Measurements from ENCODE around the gene SYS1.

Gene SYS1

GRCh38 chr20:45362804-45363610 is at the start of gene SYS1:
TSS of gene SYS1 (plus strand) at chr20:45363156. CDS start at chr20:45363532, 376 bp downstream.
- Histone ChIP-seq H3K27ac (ENCODE audit: low read depth in 2 of 2, low read length in 2 of 2) (peak within 1 kb of the TSS; percentile 98), H3K9me3 (ENCODE audit: control insufficient read depth in 2 of 2, low read length in 2 of 2) (no peaks in the 10 kb centered on the region), H3K9ac (ENCODE audit: low read depth in 1 of 2, low read length in 2 of 2) (peak within 1 kb of the TSS; percentile 88 to 94), H3K4me3 (ENCODE audit: low read length in 2 of 2) (peak within 1 kb of the TSS; percentile 92 to 94), H3K4me1 (ENCODE audit: control insufficient read depth in 2 of 2, insufficient read depth in 2 of 2, low read length in 2 of 2) (peaks cover 33% of the 10 kb centered on the region in 2 donors), H3K36me3 (ENCODE audit: control insufficient read depth in 2 of 2, insufficient read depth in 2 of 2, low read length in 2 of 2) (peaks cover 18 to 28% of the 10 kb centered on the region in 2 donors), H3K27me3 (ENCODE audit: control insufficient read depth in 2 of 2, insufficient read depth in 2 of 2, low read length in 2 of 2) (no peaks in the 10 kb centered on the region)

GRCh38 chr20:45313943-45314342 is 49.0 kb upstream of the SYS1 start:
- H3K4me1 ChIP-seq (ENCODE audit: control insufficient read depth in 2 of 2, insufficient read depth in 2 of 2, low read length in 2 of 2): no peaks in the 10 kb centered on the region
- H3K9ac ChIP-seq (ENCODE audit: low read depth in 1 of 2, low read length in 2 of 2): no peak overlapping the region
- no peak overlapping the region for H3K27ac ChIP-seq (ENCODE audit: low read depth in 2 of 2, low read length in 2 of 2)
- peaks cover 12 to 24% of the 10 kb centered on the region in 2 donors for H3K27me3 ChIP-seq (ENCODE audit: control insufficient read depth in 2 of 2, insufficient read depth in 2 of 2, low read length in 2 of 2)
- no peak overlapping the region for H3K4me3 ChIP-seq (ENCODE audit: low read length in 2 of 2)
- H3K9me3 ChIP-seq (ENCODE audit: control insufficient read depth in 2 of 2, low read length in 2 of 2): no peaks in the 10 kb centered on the region
- H3K36me3 ChIP-seq (ENCODE audit: control insufficient read depth in 2 of 2, insufficient read depth in 2 of 2, low read length in 2 of 2): no peaks in the 10 kb centered on the region

DNA sequence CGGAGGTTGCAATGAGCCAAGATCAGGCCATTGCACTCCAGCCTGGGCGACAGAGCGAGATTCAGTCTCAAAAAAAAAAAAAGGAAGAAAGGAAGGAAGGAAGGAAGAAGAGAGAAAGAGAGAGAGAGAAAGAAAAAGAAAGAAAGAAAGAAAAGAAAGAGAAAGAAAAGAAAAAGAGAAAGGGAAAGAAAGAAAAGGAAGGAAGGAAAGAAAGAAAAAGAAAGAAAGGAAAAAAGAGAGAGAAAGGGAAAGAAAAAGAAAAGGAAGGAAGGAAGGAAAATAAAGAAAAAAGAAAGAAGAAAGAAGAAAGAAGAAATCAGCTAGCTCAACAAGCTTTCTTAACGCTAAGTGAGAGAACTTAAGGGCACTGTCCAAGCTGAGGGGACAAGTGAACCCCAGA is 47.3 kb upstream of the SYS1 start:
- Histone ChIP-seq H3K9ac (ENCODE audit: low read depth in 1 of 2, low read length in 2 of 2) (no peak overlapping the region), H3K4me3 (ENCODE audit: low read length in 2 of 2) (no peak overlapping the region), H3K9me3 (ENCODE audit: control insufficient read depth in 2 of 2, low read length in 2 of 2) (no peaks in the 10 kb centered on the region), H3K27me3 (ENCODE audit: control insufficient read depth in 2 of 2, insufficient read depth in 2 of 2, low read length in 2 of 2) (peaks cover 12 to 24% of the 10 kb centered on the region in 2 donors), H3K36me3 (ENCODE audit: control insufficient read depth in 2 of 2, insufficient read depth in 2 of 2, low read length in 2 of 2) (no peaks in the 10 kb centered on the region), H3K27ac (ENCODE audit: low read depth in 2 of 2, low read length in 2 of 2) (no peak overlapping the region), H3K4me1 (ENCODE audit: control insufficient read depth in 2 of 2, insufficient read depth in 2 of 2, low read length in 2 of 2) (no peaks in the 10 kb centered on the region)

GRCh38 chr20:45316150-45317080 is 46.5 kb upstream of the SYS1 start:
- no peak overlapping the region for H3K9ac ChIP-seq (ENCODE audit: low read depth in 1 of 2, low read length in 2 of 2)
- H3K4me1 ChIP-seq (ENCODE audit: control insufficient read depth in 2 of 2, insufficient read depth in 2 of 2, low read length in 2 of 2): peaks cover 0 to 3% of the 10 kb centered on the region in 2 donors
- H3K9me3 ChIP-seq (ENCODE audit: control insufficient read depth in 2 of 2, low read length in 2 of 2): no peaks in the 10 kb centered on the region
- H3K27ac ChIP-seq (ENCODE audit: low read depth in 2 of 2, low read length in 2 of 2): no peak overlapping the region
- no peaks in the 10 kb centered on the region for H3K36me3 ChIP-seq (ENCODE audit: control insufficient read depth in 2 of 2, insufficient read depth in 2 of 2, low read length in 2 of 2)
- peaks cover 10 to 24% of the 10 kb centered on the region in 2 donors for H3K27me3 ChIP-seq (ENCODE audit: control insufficient read depth in 2 of 2, insufficient read depth in 2 of 2, low read length in 2 of 2)
- H3K4me3 ChIP-seq (ENCODE audit: low read length in 2 of 2): no peak overlapping the region

- Histone ChIP-seq H3K27ac (ENCODE audit: low read depth in 2 of 2, low read length in 2 of 2) (no peak overlapping the region), H3K36me3 (ENCODE audit: control insufficient read depth in 2 of 2, insufficient read depth in 2 of 2, low read length in 2 of 2) (no peaks in the 10 kb centered on the region), H3K4me1 (ENCODE audit: control insufficient read depth in 2 of 2, insufficient read depth in 2 of 2, low read length in 2 of 2) (peaks cover 0 to 15% of the 10 kb centered on the region in 2 donors), H3K9ac (ENCODE audit: low read depth in 1 of 2, low read length in 2 of 2) (no peak overlapping the region), H3K27me3 (ENCODE audit: control insufficient read depth in 2 of 2, insufficient read depth in 2 of 2, low read length in 2 of 2) (peaks cover 10 to 18% of the 10 kb centered on the region in 2 donors), H3K9me3 (ENCODE audit: control insufficient read depth in 2 of 2, low read length in 2 of 2) (no peaks in the 10 kb centered on the region), H3K4me3 (ENCODE audit: low read length in 2 of 2) (no peak overlapping the region)
Measured at GRCh38 chr20:45317826-45318225, 45.1 kb upstream of the SYS1 start.

DNA sequence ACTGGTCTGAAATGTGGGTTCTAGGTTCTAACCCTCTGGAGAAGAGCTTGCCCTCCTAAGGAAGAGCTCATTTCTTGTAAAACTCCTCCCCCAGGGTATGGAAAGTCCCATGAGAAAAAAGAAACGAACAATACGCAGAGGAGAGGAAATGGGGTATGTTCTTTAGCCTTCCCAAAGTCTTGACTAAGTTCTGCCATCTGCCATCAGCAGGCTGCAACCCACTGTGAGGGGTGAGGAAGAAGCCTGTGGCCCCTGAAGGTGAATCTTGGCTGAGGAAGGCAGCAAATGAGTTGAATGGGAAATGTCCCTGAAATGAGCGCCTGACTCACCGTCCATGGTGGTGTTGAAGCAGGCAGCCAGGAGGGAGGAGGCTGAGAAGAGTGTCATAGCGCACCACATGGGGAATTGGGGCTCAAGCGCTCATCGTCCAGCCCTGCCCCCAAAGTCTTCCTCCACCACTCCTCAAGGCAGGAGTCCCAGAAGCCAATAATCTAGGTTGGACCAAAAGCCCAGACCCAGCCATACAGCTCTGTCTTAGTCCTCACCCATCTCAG is 44.5 kb upstream of the SYS1 start:
- H3K9me3 ChIP-seq (ENCODE audit: control insufficient read depth in 2 of 2, low read length in 2 of 2): no peaks in the 10 kb centered on the region
- H3K36me3 ChIP-seq (ENCODE audit: control insufficient read depth in 2 of 2, insufficient read depth in 2 of 2, low read length in 2 of 2): no peaks in the 10 kb centered on the region
- peaks cover 0 to 18% of the 10 kb centered on the region in 2 donors for H3K4me1 ChIP-seq (ENCODE audit: control insufficient read depth in 2 of 2, insufficient read depth in 2 of 2, low read length in 2 of 2)
- H3K27ac ChIP-seq (ENCODE audit: low read depth in 2 of 2, low read length in 2 of 2): no peak overlapping the region
- H3K9ac ChIP-seq (ENCODE audit: low read depth in 1 of 2, low read length in 2 of 2): no peak overlapping the region
- no peak overlapping the region for H3K4me3 ChIP-seq (ENCODE audit: low read length in 2 of 2)
- H3K27me3 ChIP-seq (ENCODE audit: control insufficient read depth in 2 of 2, insufficient read depth in 2 of 2, low read length in 2 of 2): peaks cover 10 to 18% of the 10 kb centered on the region in 2 donors

DNA sequence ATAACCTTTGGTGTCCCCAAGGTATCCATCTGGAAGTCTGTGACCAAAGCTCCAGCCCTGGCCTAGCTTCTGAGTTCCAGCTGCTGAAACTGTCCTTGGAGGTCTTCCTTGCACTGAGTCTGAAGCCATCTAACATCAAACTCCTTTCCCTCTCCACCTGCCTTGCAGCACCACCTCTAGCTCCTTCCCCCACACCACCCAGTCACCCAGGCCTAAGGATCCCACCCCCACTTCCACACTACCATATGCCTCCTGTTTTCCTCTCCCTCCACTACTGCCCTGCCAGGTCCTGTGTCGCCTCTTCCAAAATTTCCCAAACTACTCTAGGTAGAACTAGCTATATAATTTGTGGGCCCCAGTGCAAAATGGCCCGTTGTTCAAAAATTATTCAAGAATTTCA is 44.0 kb upstream of the SYS1 start:
- H3K27ac ChIP-seq (ENCODE audit: low read depth in 2 of 2, low read length in 2 of 2): no peak overlapping the region
- H3K36me3 ChIP-seq (ENCODE audit: control insufficient read depth in 2 of 2, insufficient read depth in 2 of 2, low read length in 2 of 2): no peaks in the 10 kb centered on the region
- H3K9ac ChIP-seq (ENCODE audit: low read depth in 1 of 2, low read length in 2 of 2): no peak overlapping the region
- H3K4me1 ChIP-seq (ENCODE audit: control insufficient read depth in 2 of 2, insufficient read depth in 2 of 2, low read length in 2 of 2): peaks cover 0 to 18% of the 10 kb centered on the region in 2 donors
- peaks cover 10 to 18% of the 10 kb centered on the region in 2 donors for H3K27me3 ChIP-seq (ENCODE audit: control insufficient read depth in 2 of 2, insufficient read depth in 2 of 2, low read length in 2 of 2)
- H3K4me3 ChIP-seq (ENCODE audit: low read length in 2 of 2): no peak overlapping the region
- no peaks in the 10 kb centered on the region for H3K9me3 ChIP-seq (ENCODE audit: control insufficient read depth in 2 of 2, low read length in 2 of 2)

DNA sequence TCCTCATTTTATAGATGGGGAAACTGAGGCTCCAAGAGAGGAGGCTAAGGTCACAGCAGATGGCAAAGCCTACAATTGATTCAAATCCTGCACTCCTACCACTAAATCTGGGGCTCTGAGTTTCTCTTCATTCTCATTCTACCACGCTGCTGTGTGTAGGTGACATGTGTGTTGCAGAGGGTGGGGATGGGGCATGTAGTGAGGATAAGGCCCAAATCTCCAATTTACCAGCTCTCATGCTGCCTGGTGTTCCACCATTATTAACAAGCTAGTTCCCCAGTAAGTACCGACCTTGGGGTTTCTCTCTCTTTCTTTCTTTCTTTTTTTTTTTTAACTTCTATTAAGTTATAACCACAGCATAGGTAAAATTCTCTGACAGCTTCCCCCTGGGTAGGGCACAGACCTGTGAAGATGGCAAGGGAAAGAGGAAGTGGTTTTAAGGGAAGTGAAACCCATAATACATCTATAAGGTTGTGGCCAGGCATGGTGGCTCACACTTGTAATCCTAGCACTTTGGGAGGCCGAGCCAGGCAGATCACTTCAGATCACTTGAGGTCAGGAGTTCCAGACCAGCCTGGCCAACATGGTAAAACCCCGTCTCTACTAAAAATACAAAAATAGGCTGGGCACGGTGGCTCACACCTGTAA is 41.9 kb upstream of the SYS1 start:
- no peaks in the 10 kb centered on the region for H3K9me3 ChIP-seq (ENCODE audit: control insufficient read depth in 2 of 2, low read length in 2 of 2)
- no peak overlapping the region for H3K4me3 ChIP-seq (ENCODE audit: low read length in 2 of 2)
- peak overlapping the region; percentile 8 to 16 for H3K27ac ChIP-seq (ENCODE audit: low read depth in 2 of 2, low read length in 2 of 2)
- no peak overlapping the region for H3K9ac ChIP-seq (ENCODE audit: low read depth in 1 of 2, low read length in 2 of 2)
- H3K36me3 ChIP-seq (ENCODE audit: control insufficient read depth in 2 of 2, insufficient read depth in 2 of 2, low read length in 2 of 2): peaks cover 4 to 12% of the 10 kb centered on the region in 2 donors
- H3K4me1 ChIP-seq (ENCODE audit: control insufficient read depth in 2 of 2, insufficient read depth in 2 of 2, low read length in 2 of 2): peaks cover 0 to 18% of the 10 kb centered on the region in 2 donors
- H3K27me3 ChIP-seq (ENCODE audit: control insufficient read depth in 2 of 2, insufficient read depth in 2 of 2, low read length in 2 of 2): peaks cover 7 to 15% of the 10 kb centered on the region in 2 donors

- Histone ChIP-seq H3K9me3 (ENCODE audit: control insufficient read depth in 2 of 2, low read length in 2 of 2) (no peaks in the 10 kb centered on the region), H3K4me1 (ENCODE audit: control insufficient read depth in 2 of 2, insufficient read depth in 2 of 2, low read length in 2 of 2) (peaks cover 0 to 18% of the 10 kb centered on the region in 2 donors), H3K36me3 (ENCODE audit: control insufficient read depth in 2 of 2, insufficient read depth in 2 of 2, low read length in 2 of 2) (peaks cover 13 to 23% of the 10 kb centered on the region in 2 donors), H3K27me3 (ENCODE audit: control insufficient read depth in 2 of 2, insufficient read depth in 2 of 2, low read length in 2 of 2) (peaks cover 0 to under 1% of the 10 kb centered on the region in 2 donors), H3K9ac (ENCODE audit: low read depth in 1 of 2, low read length in 2 of 2) (no peak overlapping the region), H3K4me3 (ENCODE audit: low read length in 2 of 2) (no peak overlapping the region), H3K27ac (ENCODE audit: low read depth in 2 of 2, low read length in 2 of 2) (peak overlapping the region in 1 of 2 donors; percentile 34)
Measured at GRCh38 chr20:45322952-45323383, 40.0 kb upstream of the SYS1 start.
